Lung (tissue), 12 donors: Measurements from ENCODE around the gene SEC14L1. TPM values are rescaled to one million over a fixed set of nuclear protein-coding genes. Genes with fewer than 3 reads are reported as not detected.

Experiments used
- ATAC-seq: fragments of 200-7000 bp; cut with Tn5 transposase; one replicate; pipeline ENCODE4 v1.9.1; 2020; ENCODE audit warnings: moderate number of reproducible peaks; ENCODE audit not compliant: insufficient read depth, low FRiP score
- DNase-seq, 3 donors: peaks; one replicate each; pipeline ENCODE4 v3.0.0-alpha.2; 2013 to 2017
- H3K27ac ChIP-seq, 2 donors: one replicate each; pipeline ENCODE4 v1.5.1; 2013; ENCODE audit warnings: mild to moderate bottlenecking in 2 of 2, moderate library complexity in 2 of 2, control low read depth in 1 of 2, inconsistent platforms in 1 of 2, low read depth in 1 of 2, low read length in 1 of 2
- H3K27me3 ChIP-seq, 3 donors: one replicate each; pipeline ENCODE4 v1.5.1; 2013; ENCODE audit warnings: low read length in 2 of 3; ENCODE audit not compliant: control insufficient read depth in 3 of 3, insufficient read depth in 3 of 3
- H3K36me3 ChIP-seq, 4 donors: one replicate each; pipeline ENCODE4 v1.5.1; 2013; ENCODE audit warnings: low read length in 4 of 4, mild to moderate bottlenecking in 1 of 4, moderate library complexity in 1 of 4; ENCODE audit not compliant: control insufficient read depth in 4 of 4, insufficient read depth in 4 of 4
- H3K4me1 ChIP-seq, 5 donors: one replicate each; pipeline ENCODE4 v1.5.1; 2013; ENCODE audit warnings: low read length in 5 of 5, mild to moderate bottlenecking in 2 of 5, moderate library complexity in 1 of 5; ENCODE audit not compliant: control insufficient read depth in 5 of 5, insufficient read depth in 5 of 5
- H3K4me3 ChIP-seq: one replicate; pipeline ENCODE4 v1.5.1; 2013; ENCODE audit warnings: mild to moderate bottlenecking, control low read depth, moderate library complexity
- H3K9ac ChIP-seq, 2 donors: one replicate each; pipeline ENCODE4 v1.5.1; 2013; ENCODE audit warnings: low read length in 2 of 2, control low read depth in 1 of 2; ENCODE audit not compliant: insufficient read depth in 1 of 2
- H3K9me3 ChIP-seq, 4 donors: one replicate each; pipeline ENCODE4 v1.5.1; 2013; ENCODE audit warnings: low read length in 3 of 4, mild to moderate bottlenecking in 1 of 4, moderate library complexity in 1 of 4; ENCODE audit not compliant: control insufficient read depth in 4 of 4, insufficient read depth in 3 of 4
- CTCF ChIP-seq: IDR thresholded peaks from 2 replicates; pipeline ENCODE4 v1.5.1; 2012; ENCODE audit warnings: mild to moderate bottlenecking; ENCODE audit errors: control extremely low read depth, extremely low read depth
- WGBS, 2 donors: extraction: QIAGEN DNeasy Blood & Tissue Kit; methylation state at CpG; one replicate each; pipeline ENCODE4 v1.1.7; 2013; 5-methylcytosine and 5-hydroxymethylcytosine counted together
- polyA plus RNA-seq, 2 donors: library from polyadenylated mRNA; stranded (reverse); fragments of 200-250 nt; gene quantifications; one replicate each; pipeline ENCODE4 v1.2.1, GENCODE V29; 2013
- total RNA-seq, 2 donors: library from RNA; depleted of rRNA in 1 of 2; stranded (reverse); fragments of >200 nt in 1 of 2; gene quantifications; one replicate each; pipeline ENCODE4 v1.2.1, GENCODE V29; 2014 to 2021
- donor health status: control.
- donor health status: control.
- donor health status: Bipolar disorder and iron deficiency.
- donor health status: healthy.
- donor health status: DM: yes; HTN: yes; CAD: no.

The SEC14L1 gene
- total and polyA plus RNA-seq, 4 donors: 41.6 to 171 (median 135) TPM

GRCh38 chr17:77141846-77142449, 1.2 kb downstream of the SEC14L1 start:
- no peak for TF ChIP-seq CTCF
- Histone ChIP-seq H3K36me3 (peaks cover 6 to 14% (median 7%) of the 10 kb centered on the region in 4 donors), H3K27ac (peak overlapping the region; percentile 94), H3K9me3 (peaks cover 0 to 6% (median 2%) of the 10 kb centered on the region in 4 donors), H3K9ac (peak overlapping the region in 1 of 2 donors; percentile 76), H3K4me1 (peaks cover 4 to 35% (median 13%) of the 10 kb centered on the region in 5 donors), H3K27me3 (no peaks in the 10 kb centered on the region), H3K4me3 (peak overlapping the region; percentile 81)
- WGBS, 2 donors: 48 to 60% methylated on average over 9 of the region's 9 CpGs
- no peak for DNase-seq
- no peak for ATAC-seq

DNA sequence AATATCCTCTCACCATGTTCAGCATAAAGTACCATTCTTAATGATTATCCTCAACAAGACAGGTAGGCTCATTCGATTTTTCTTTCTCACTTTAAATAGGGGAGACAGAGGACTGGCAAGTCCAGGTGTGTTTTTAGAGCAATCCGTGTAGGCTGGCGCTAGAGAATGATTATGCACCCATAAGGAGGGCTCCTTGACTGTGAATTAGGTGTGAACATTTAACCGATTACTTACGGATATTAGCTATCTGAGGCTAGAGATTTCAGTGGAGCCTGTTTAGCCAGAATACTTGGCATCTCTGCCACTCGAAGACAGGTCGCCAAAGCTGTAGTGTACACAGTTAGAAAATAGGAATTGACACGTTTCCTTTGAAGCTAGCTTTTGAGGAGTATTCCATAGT, 1.9 kb downstream of the SEC14L1 start:
- H3K4me1 ChIP-seq: peaks cover 4 to 41% (median 13%) of the 10 kb centered on the region in 5 donors
- peaks cover 0 to 6% (median 0%) of the 10 kb centered on the region in 4 donors for H3K9me3 ChIP-seq
- peak overlapping the region; percentile 36 for H3K4me3 ChIP-seq
- WGBS, 2 donors: 51 to 71% methylated on average over 8 of the region's 8 CpGs
- TF ChIP-seq CTCF: no peak
- no peaks in the 10 kb centered on the region for H3K27me3 ChIP-seq
- H3K27ac ChIP-seq: peak overlapping the region; percentile 61 to 65
- H3K36me3 ChIP-seq: peaks cover 7 to 14% (median 9%) of the 10 kb centered on the region in 4 donors
- DNase-seq (no peak), ATAC-seq (no peak)
- no peak overlapping the region for H3K9ac ChIP-seq

- Histone ChIP-seq H3K27me3 (no peaks in the 10 kb centered on the region), H3K9me3 (peaks cover 0 to 6% (median 0%) of the 10 kb centered on the region in 4 donors), H3K9ac (no peak overlapping the region), H3K4me3 (peak overlapping the region; percentile 1), H3K36me3 (peaks cover 7 to 15% (median 12%) of the 10 kb centered on the region in 4 donors), H3K4me1 (peaks cover 4 to 46% (median 15%) of the 10 kb centered on the region in 5 donors), H3K27ac (peak overlapping the region in 1 of 2 donors; percentile 31)
- DNase-seq: no peak
- no peak for ATAC-seq
- no peak for TF ChIP-seq CTCF
- WGBS, 2 donors: 44 to 45% methylated on average over 1 of the region's 1 CpG
Measured at GRCh38 chr17:77143306-77143705, 2.5 kb downstream of the SEC14L1 start.
